ENCODE measurements around the gene SERINC2. TPM values are rescaled to one million over a fixed set of nuclear protein-coding genes. Genes with fewer than 3 reads are reported as not detected.

SERINC2 gene
- total RNA-seq, 1 donor from 2014 or later: 1.6 TPM

DNA sequence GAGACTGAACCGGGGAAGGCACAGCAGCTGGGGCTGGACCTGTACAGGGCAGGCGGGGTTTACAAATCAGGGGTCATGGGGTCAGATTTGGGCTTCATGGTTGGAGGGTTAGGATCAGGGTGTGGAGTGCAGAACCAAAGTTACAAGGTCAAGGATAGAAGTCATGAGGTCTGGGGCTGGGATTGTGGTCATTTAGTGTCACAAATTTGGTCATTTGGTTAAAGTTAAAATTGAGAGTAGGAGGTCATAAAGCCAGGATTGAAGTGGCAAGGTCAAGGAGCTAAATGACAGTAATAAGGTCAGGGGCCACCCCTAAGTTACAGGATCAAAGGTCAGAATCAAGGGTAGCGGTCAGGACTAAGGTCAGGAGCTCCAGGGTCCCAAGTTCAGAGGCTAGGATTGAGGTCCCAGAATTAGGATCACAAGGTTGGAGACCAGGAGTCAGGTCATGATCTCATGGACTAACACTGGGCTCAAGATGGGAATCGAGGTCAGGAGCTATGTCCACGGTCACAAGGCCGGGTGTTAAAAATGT, 20.4 kb downstream of the SERINC2 start:
- no peak for DNase-seq
- no peaks in the 10 kb centered on the region for H3K9me3 ChIP-seq (replicated peaks)
- H3K27ac ChIP-seq (replicated peaks): no peak overlapping the region
- H3K27me3 ChIP-seq (ENCODE audit: low read depth): no peaks in the 10 kb centered on the region
- H3K4me1 ChIP-seq: no peaks in the 10 kb centered on the region
- intact Hi-C loops (cut with micrococcal nuclease): no loop called here
- no peaks in the 10 kb centered on the region for H3K36me3 ChIP-seq
- H3K4me3 ChIP-seq: no peak overlapping the region
- TF ChIP-seq, protein P1, sequence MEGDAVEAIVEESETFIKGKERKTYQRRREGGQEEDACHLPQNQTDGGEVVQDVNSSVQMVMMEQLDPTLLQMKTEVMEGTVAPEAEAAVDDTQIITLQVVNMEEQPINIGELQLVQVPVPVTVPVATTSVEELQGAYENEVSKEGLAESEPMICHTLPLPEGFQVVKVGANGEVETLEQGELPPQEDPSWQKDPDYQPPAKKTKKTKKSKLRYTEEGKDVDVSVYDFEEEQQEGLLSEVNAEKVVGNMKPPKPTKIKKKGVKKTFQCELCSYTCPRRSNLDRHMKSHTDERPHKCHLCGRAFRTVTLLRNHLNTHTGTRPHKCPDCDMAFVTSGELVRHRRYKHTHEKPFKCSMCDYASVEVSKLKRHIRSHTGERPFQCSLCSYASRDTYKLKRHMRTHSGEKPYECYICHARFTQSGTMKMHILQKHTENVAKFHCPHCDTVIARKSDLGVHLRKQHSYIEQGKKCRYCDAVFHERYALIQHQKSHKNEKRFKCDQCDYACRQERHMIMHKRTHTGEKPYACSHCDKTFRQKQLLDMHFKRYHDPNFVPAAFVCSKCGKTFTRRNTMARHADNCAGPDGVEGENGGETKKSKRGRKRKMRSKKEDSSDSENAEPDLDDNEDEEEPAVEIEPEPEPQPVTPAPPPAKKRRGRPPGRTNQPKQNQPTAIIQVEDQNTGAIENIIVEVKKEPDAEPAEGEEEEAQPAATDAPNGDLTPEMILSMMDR (IDR thresholded peaks at IDR 0.05; ENCODE audit: borderline replicate concordance): no peak

DNA sequence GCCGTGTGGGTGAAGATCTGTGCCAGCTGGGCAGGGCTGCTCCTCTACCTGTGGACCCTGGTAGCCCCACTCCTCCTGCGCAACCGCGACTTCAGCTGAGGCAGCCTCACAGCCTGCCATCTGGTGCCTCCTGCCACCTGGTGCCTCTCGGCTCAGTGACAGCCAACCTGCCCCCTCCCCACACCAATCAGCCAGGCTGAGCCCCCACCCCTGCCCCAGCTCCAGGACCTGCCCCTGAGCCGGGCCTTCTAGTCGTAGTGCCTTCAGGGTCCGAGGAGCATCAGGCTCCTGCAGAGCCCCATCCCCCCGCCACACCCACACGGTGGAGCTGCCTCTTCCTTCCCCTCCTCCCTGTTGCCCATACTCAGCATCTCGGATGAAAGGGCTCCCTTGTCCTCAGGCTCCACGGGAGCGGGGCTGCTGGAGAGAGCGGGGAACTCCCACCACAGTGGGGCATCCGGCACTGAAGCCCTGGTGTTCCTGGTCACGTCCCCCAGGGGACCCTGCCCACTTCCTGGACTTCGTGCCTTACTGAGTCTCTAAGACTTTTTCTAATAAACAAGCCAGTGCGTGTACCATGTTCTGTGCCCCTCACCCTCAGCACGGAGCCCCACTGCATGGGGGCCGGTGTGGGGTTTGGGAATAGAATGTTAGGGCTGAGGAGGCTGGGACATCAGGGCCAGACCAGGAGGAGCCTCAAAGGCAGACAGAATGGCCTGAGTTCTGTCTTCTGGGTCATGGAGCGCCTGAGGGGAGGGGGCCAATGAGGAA, 21.3 kb downstream of the SERINC2 start:
- Histone ChIP-seq H3K4me1 (no peaks in the 10 kb centered on the region), H3K27ac (replicated peaks) (no peak overlapping the region), H3K27me3 (ENCODE audit: low read depth) (no peaks in the 10 kb centered on the region), H3K9me3 (replicated peaks) (no peaks in the 10 kb centered on the region), H3K36me3 (no peaks in the 10 kb centered on the region), H3K4me3 (no peak overlapping the region)
- TF ChIP-seq, protein P1 (IDR thresholded peaks at IDR 0.05; ENCODE audit: borderline replicate concordance): no peak
- intact Hi-C loops (cut with micrococcal nuclease): no loop called here
- no peak for DNase-seq

DNA sequence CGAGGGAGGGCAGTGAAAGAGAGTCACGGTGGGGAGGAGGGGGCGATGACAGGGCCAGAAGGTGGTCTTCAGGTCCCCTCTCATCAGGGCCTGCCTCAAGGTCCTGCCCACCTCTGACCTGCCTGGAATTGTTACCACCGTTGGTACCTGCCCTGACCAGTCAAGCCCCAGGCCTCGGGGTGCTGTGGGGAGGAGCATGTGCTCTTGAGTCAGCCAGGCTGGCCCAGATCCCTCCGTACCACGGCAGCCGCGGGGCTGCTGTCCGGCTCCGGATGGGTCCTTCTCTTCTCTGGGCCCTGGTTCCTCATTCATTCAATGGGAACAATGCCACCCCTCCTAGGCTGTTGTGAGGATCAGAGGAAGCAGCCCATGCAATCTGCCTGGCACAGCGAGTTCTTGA, 22.0 kb downstream of the SERINC2 start:
- Histone ChIP-seq H3K9me3 (replicated peaks) (no peaks in the 10 kb centered on the region), H3K4me3 (no peak overlapping the region), H3K4me1 (no peaks in the 10 kb centered on the region), H3K27me3 (ENCODE audit: low read depth) (no peaks in the 10 kb centered on the region), H3K36me3 (no peaks in the 10 kb centered on the region), H3K27ac (replicated peaks) (no peak overlapping the region)
- intact Hi-C loops (cut with micrococcal nuclease): no loop called here
- TF ChIP-seq, protein P1 (IDR thresholded peaks at IDR 0.05; ENCODE audit: borderline replicate concordance): no peak
- no peak for DNase-seq

DNA sequence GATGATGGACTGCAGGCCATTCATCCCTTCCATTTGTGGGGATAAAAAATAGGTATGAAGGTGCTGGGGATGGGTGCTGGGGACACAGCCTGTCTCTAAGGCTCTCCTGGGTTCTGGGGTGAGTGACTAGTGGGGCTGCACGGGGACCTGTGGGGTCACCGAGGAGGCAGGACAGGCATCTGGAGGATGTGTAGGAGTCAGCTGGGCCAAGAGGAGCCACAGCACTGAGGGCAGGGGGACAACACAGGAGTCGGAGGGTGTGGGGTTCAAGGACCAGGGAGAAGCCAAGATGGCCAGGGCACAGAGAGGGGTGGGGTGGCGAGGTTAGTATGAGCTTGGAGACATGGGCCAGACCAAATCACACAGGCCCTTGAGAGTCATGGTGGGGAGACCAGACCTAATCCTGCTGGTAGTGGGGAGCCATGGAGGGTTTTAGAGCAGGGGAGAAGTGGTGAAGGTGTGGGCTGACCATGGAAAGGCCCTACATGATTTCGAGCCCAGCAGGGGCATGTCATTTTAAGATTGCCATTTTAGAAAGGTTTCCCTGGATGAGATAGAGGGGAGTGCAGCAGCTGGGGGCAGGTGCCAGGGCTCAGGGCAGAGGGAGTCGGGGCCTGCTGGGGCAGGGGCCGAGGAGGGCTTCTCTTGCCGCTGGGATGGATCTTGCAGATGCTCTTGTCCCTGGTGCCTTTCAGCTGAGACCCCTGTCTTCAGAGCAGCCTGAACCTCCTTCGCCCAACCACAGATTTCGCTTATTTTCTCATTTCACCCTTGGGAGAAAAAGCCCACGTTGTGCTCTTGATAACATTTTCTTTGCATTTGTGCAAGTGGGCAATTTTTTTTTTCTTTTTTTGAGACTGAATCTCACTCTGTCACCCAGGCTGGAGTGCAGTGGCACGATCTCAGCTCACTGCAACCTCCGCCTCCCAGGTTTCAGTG, 22.7 kb downstream of the SERINC2 start:
- Histone ChIP-seq H3K27ac (replicated peaks) (no peak overlapping the region), H3K4me1 (no peaks in the 10 kb centered on the region), H3K9me3 (replicated peaks) (no peaks in the 10 kb centered on the region), H3K27me3 (ENCODE audit: low read depth) (no peaks in the 10 kb centered on the region), H3K4me3 (no peak overlapping the region), H3K36me3 (no peaks in the 10 kb centered on the region)
- intact Hi-C loops (cut with micrococcal nuclease): no loop called here
- no peak for DNase-seq
- TF ChIP-seq, protein P1 (IDR thresholded peaks at IDR 0.05; ENCODE audit: borderline replicate concordance): no peak

DNA sequence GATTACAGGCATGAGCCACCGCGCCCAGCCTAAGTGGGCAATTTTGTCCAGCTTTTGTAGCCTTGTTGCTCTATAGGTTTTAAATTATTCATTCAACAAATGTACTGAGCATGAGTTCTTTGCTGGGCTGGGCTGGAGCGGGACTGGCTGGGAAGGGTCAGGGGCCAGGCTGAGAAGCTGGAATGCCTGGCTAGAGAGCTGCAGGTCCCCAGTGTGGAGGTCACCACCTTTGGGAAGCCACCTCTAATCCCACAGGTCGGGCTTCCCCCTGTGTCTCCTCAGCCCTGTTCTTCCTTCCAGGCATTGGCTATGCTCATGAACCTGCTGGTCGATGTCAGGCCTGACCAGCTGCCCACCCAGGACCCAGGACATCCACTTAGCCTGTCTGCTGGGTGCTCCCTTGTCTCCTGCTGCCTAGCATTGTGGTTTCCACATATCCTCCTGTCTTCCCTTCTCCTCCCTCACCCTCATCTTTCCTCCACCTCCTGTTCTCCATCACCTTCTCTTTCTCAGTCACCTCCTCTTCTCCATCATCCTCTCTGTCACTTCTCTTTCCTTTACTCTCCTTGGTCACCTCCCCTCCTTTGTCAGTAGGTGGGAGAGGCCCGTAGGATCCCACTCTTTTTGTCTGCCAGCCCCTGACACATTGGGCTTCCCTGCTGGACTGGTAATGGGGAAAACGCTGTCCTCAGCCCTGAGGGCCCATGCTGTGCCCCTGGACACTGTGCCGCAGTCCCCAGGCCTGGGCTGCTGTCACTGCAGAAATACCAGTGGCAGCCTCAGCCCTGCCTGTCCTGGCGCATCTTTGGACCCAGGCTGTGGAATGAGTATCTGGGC, 23.8 kb downstream of the SERINC2 start:
- Histone ChIP-seq H3K27me3 (ENCODE audit: low read depth) (no peaks in the 10 kb centered on the region), H3K4me1 (no peaks in the 10 kb centered on the region), H3K9me3 (replicated peaks) (no peaks in the 10 kb centered on the region), H3K27ac (replicated peaks) (no peak overlapping the region), H3K36me3 (no peaks in the 10 kb centered on the region), H3K4me3 (no peak overlapping the region)
- DNase-seq: no peak
- intact Hi-C loops (cut with micrococcal nuclease): no loop called here
- TF ChIP-seq, protein P1 (IDR thresholded peaks at IDR 0.05; ENCODE audit: borderline replicate concordance): no peak

Data from left ventricle myocardium inferior (tissue), 1 donor.